ENCODE results near the gene ACP6. TPM values are rescaled to one million over a fixed set of nuclear protein-coding genes. Genes with fewer than 3 reads are reported as not detected.

ACP6 gene
- total and polyA plus RNA-seq, 2 donors (not counting 3 experiments of a cell fraction or from before 2014, with no cell fraction given), result 7.1 to 9.4 TPM

- intact Hi-C loops (cut with micrococcal nuclease), result no loop called here
Observed at GRCh38 chr1:147641291-147641690, 29.0 kb downstream of the ACP6 start.

More at GRCh38 chr1:147641291-147641690, 29.0 kb downstream of the ACP6 start:
- ChIA-PET CTCF (interaction anchor here (0.6 to 3.7 kb wide), 15 partner anchors 15 to 368 kb away, joined by 3 to 68 read pairs (median 4); partner anchors contain the start of gene ACP6), POLR2A (no interaction called here)
- no peak for FAIRE-seq
- no TSS peak for BruUV-seq (replicated peaks)
- dilution Hi-C loops (cut with MboI; ENCODE audit: extremely low pct_ligation_motif_present, low sequenced_read_pairs), result no loop called here
- no peaks in the 10 kb centered on the region for H3K4me1 ChIP-seq (ENCODE audit: control insufficient read depth, extremely low read depth, insufficient read depth, low read length)
- no peaks in the 10 kb centered on the region for H3K9me3 ChIP-seq (replicated peaks; ENCODE audit: control insufficient read depth, insufficient read depth, low read length)
- no peak overlapping the region for H3K4me3 ChIP-seq (replicated peaks in 1 of 3; ENCODE audit: insufficient read depth in 1 of 3, low read depth in 1 of 3, low read length in 3 of 3)
- no peaks in the 10 kb centered on the region for H3K27me3 ChIP-seq (ENCODE audit: control insufficient read depth in 2 of 2, insufficient read depth in 2 of 2, low read length in 2 of 2)
- no peak overlapping the region for H3K9ac ChIP-seq (replicated peaks; ENCODE audit: extremely low read depth, insufficient read depth, low read length)
- no peak overlapping the region for H3K27ac ChIP-seq (ENCODE audit: insufficient read depth, low read depth, low read length)
- H3K9me1 ChIP-seq (replicated peaks; ENCODE audit: control insufficient read depth, extremely low read depth, insufficient read depth, low read length), result no peaks in the 10 kb centered on the region
- no peaks in the 10 kb centered on the region for H3K79me2 ChIP-seq (ENCODE audit: control insufficient read depth, insufficient read depth, low read length)
- no peak overlapping the region for H2AFZ ChIP-seq (ENCODE audit: low read depth, low read length)
- H3K4me2 ChIP-seq (ENCODE audit: insufficient read depth, low read length), result no peak overlapping the region
- TF ChIP-seq MAX (IDR thresholded peaks at IDR 0.05; ENCODE audit: insufficient read depth, insufficient read length), result no peak
- no peak for TF ChIP-seq JUN (IDR thresholded peaks at IDR 0.05; ENCODE audit: borderline replicate concordance, insufficient read depth, insufficient read length, low read depth)
- no peak for TF ChIP-seq GATA2 (IDR thresholded peaks at IDR 0.05; ENCODE audit: insufficient read depth, insufficient read length, low read depth, low read length)
- TF ChIP-seq CTCF (IDR thresholded peaks at IDR 0.05; ENCODE audit: extremely low read depth in 1 of 2, insufficient read depth in 1 of 2, low read depth in 1 of 2, low read length in 2 of 2), result no peak
- no peak for TF ChIP-seq POLR2AphosphoS5 (IDR thresholded peaks at IDR 0.05; ENCODE audit: insufficient read depth, low read depth, low read length)
- TF ChIP-seq POLR2A (IDR thresholded peaks at IDR 0.05; ENCODE audit: low read depth, low read length), result no peak
- DNase-seq (ENCODE audit: low read depth, low spot score), result no peak
- H3K36me3 ChIP-seq (ENCODE audit: control insufficient read depth in 2 of 2, extremely low read depth in 1 of 2, insufficient read depth in 2 of 2, low read length in 2 of 2), result no peaks in the 10 kb centered on the region
- H4K20me1 ChIP-seq (replicated peaks; ENCODE audit: control insufficient read depth, extremely low read depth, insufficient read depth, low read length), result no peaks in the 10 kb centered on the region
